ENCODE data around the gene CABLES2. TPM values are rescaled to one million over a fixed set of nuclear protein-coding genes. Genes with fewer than 3 reads are reported as not detected.
A peak's percentile ranks its signal among the peaks of the same experiment; 100 is the strongest.

The CABLES2 gene
- total and polyA plus RNA-seq, 2 of the 4 experiments (the other 2 are of a cell fraction) = 1.4 to 5.1 TPM

GRCh38 chr20:62356589-62357186 lies 50.4 kb downstream of the CABLES2 start:
- H3K9ac ChIP-seq (ENCODE audit: low read depth, low read length) = no peak overlapping the region
- CTCF ChIA-PET = interaction anchor here (1.3 kb wide), 1 partner anchor 12 kb away, joined by 4 read pairs; no protein-coding TSS in a partner anchor
- TF ChIP-seq ELK1 (IDR thresholded peaks at IDR 0.05; ENCODE audit: borderline replicate concordance, low read depth, low read length) = no peak
- TF ChIP-seq FOS (IDR thresholded peaks at IDR 0.05; ENCODE audit: low read depth, low read length) = no peak
- TF ChIP-seq USF2 (IDR thresholded peaks at IDR 0.05; ENCODE audit: low read depth, low read length) = no peak
- TF ChIP-seq RFX5 (IDR thresholded peaks at IDR 0.05; ENCODE audit: low read depth, low read length) = no peak
- TF ChIP-seq MAZ (IDR thresholded peaks at IDR 0.05; ENCODE audit: borderline replicate concordance, low read depth, low read length) = no peak
- TF ChIP-seq BHLHE40 (IDR thresholded peaks at IDR 0.05; ENCODE audit: low read depth, low read length) = no peak
- TF ChIP-seq SMC3 (IDR thresholded peaks at IDR 0.05; ENCODE audit: low read depth, low read length) = no peak
- TF ChIP-seq CEBPB (IDR thresholded peaks at IDR 0.05; ENCODE audit: low read depth, low read length) = no peak
- TF ChIP-seq RAD21 (IDR thresholded peaks at IDR 0.05; ENCODE audit: low read length) = no peak
- TF ChIP-seq NFE2L2 (IDR thresholded peaks at IDR 0.05; ENCODE audit: low read depth, low read length) = no peak
- TF ChIP-seq MAFK (IDR thresholded peaks at IDR 0.05; ENCODE audit: low read depth, low read length) = no peak
- no peak for TF ChIP-seq POLR2A (IDR thresholded peaks at IDR 0.05; ENCODE audit: low read depth, low read length)
- TF ChIP-seq RCOR1 (IDR thresholded peaks at IDR 0.05; ENCODE audit: insufficient replicate concordance, low read length) = no peak
- TF ChIP-seq CHD1 (IDR thresholded peaks at IDR 0.05; ENCODE audit: low read depth, low read length) = no peak
- TF ChIP-seq MXI1 (IDR thresholded peaks at IDR 0.05; ENCODE audit: borderline replicate concordance, low read depth, low read length) = no peak

More at GRCh38 chr20:62356589-62357186, 50.4 kb downstream of the CABLES2 start:
- peaks cover 28% of the 10 kb centered on the region for H3K4me1 ChIP-seq (ENCODE audit: control insufficient read depth, insufficient read depth, low read length)
- no peak for DNase-seq
- H2BK5ac ChIP-seq (ENCODE audit: low read depth, low read length, poor library complexity, severe bottlenecking) = no peak overlapping the region
- no peak overlapping the region; the same call in 1 of the 2 replicates for H3K18ac ChIP-seq (ENCODE audit: low read depth, low read length)
- POLR2A ChIA-PET (ENCODE audit: unreplicated experiment) = no interaction called here
- peak overlapping the region; percentile 42; the same call in 1 of the 2 replicates for H3K4me2 ChIP-seq (ENCODE audit: low read depth, low read length)
- H3K36me3 ChIP-seq (ENCODE audit: control insufficient read depth, insufficient read depth, low read length) = peaks cover 3% of the 10 kb centered on the region; the same call in 1 of the 2 replicates
- dilution Hi-C loops (cut with HindIII; ENCODE audit: low sequenced_read_pairs, unreplicated experiment) (no loop called here), in situ Hi-C loops (cut with MboI; ENCODE audit: low sequenced_read_pairs) (no loop called here), intact Hi-C loops (cut with micrococcal nuclease) (no loop called here)
- no peaks in the 10 kb centered on the region for H3K9me3 ChIP-seq (ENCODE audit: control insufficient read depth, insufficient read depth, low read length)
- ATAC-seq (ENCODE audit: low read depth) = peak; percentile 8
- H4K91ac ChIP-seq (ENCODE audit: insufficient read depth, low read depth, low read length) = peak overlapping the region; percentile 20; the same call in 1 of the 2 replicates
- no peak overlapping the region for H2BK15ac ChIP-seq (ENCODE audit: low read depth, low read length)
- H3K4me3 ChIP-seq (ENCODE audit: insufficient read depth, low read depth, low read length) = no peak overlapping the region
- 0 out of 2 replicates have a peak overlapping the region, but pooled peaks have one; percentile 33 for H4K5ac ChIP-seq (ENCODE audit: low read depth, low read length)
- H3K9me1 ChIP-seq (ENCODE audit: insufficient read depth, low read length) = no peaks in the 10 kb centered on the region
- no CpG with 5 or more reads among the region's 17 CpGs for WGBS, 2 experiments (ENCODE audit: extremely low coverage in 2 of 2, insufficient read length in 1 of 2)
- peak overlapping the region; percentile 19 for H2AFZ ChIP-seq (replicated peaks; ENCODE audit: low read length, poor library complexity)
- H3K79me1 ChIP-seq (ENCODE audit: low read depth in 1 of 2, low read length in 2 of 2) = no peaks in the 10 kb centered on the region
- no peaks in the 10 kb centered on the region for H3K27me3 ChIP-seq (ENCODE audit: control insufficient read depth, insufficient read depth, low read length)
- H2AK5ac ChIP-seq (ENCODE audit: low read depth, low read length) = peak overlapping the region; percentile 83; the same call in 1 of the 2 replicates
- H3K56ac ChIP-seq (ENCODE audit: extremely low read depth, insufficient read depth, low read length) = no peak overlapping the region
- H2BK20ac ChIP-seq (ENCODE audit: low read depth, low read length) = peak overlapping the region; percentile 39
- peak overlapping the region in 1 of 2 experiments; percentile 69; a peak in 1 of 4 replicates for H4K8ac ChIP-seq (ENCODE audit: low read depth in 2 of 2, low read length in 2 of 2)
- peak overlapping the region; percentile 62 for H2AK9ac ChIP-seq (replicated peaks; ENCODE audit: low read depth, low read length, poor library complexity)
- no peaks in the 10 kb centered on the region; the same call in 1 of the 2 replicates for H4K20me1 ChIP-seq (ENCODE audit: insufficient read depth, low read length)
- no peak overlapping the region; the same call in 1 of the 2 replicates for H3K14ac ChIP-seq (replicated peaks; ENCODE audit: low read depth, low read length)
- peak overlapping the region; percentile 61; the same call in 1 of the 2 replicates for H3K4ac ChIP-seq (ENCODE audit: low read depth, low read length)
- peak overlapping the region; percentile 62; the same call in 1 of the 2 replicates for H2BK120ac ChIP-seq (ENCODE audit: low read depth, low read length)
- no peak overlapping the region for H3K23ac ChIP-seq (ENCODE audit: low read depth, low read length)
- BruUV-seq (replicated peaks) = no TSS peak
- peak overlapping the region; percentile 24; the same call in 1 of the 2 replicates for H3K27ac ChIP-seq (ENCODE audit: insufficient read depth, low read length)

Measured in IMR-90 (cell line).